ENCODE results near the gene C1orf122. TPM values are rescaled to one million over a fixed set of nuclear protein-coding genes. Genes with fewer than 3 reads are reported as not detected.

Gene C1orf122
- total RNA-seq, 1 experiment from 2014 or later, result 77.2 TPM

DNA sequence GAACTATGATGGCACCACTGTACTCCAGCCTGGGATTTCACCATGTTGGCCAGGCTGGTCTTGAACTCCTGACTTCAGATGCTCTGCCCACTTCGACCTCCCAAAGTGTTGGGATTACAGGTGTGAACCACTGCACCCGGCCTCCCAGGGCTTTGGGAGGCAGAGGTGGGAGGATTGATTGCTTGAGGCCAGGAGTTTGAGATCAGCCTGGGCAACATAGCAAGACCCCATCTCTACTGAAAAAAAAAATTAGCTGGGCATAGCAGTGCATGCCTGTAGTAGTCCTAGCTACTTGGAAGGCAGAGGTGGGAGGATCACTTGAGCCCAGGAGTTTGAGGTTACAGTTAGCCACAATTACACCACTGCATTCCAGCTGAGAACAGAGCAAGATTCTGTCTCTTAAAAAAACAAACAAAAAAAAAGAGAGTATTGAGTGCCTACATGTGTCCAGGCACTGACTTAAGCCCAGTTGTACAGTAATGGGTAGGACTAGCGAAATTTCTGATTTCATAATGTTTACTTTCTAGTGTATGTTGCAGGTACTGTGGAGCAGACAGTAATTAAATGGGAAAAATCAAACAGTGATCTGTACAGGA is 9.7 kb upstream of the C1orf122 start:
- intact Hi-C loops (cut with micrococcal nuclease; ENCODE audit: unreplicated experiment), result no loop called here
- H3K9me3 ChIP-seq (ENCODE audit: control insufficient read depth, insufficient read depth, low read depth, low read length), result no peaks in the 10 kb centered on the region
- in situ Hi-C loops (cut with HindIII; ENCODE audit: low pct_unique_long_range_greater_than_20kb, low sequenced_read_pairs), result no loop called here
- 0 out of 2 replicates have a peak, but pooled peaks cover 2% of the 10 kb centered on the region for H3K4me1 ChIP-seq (ENCODE audit: control insufficient read depth, insufficient read depth, low read length)
- no TSS peak for BruUV-seq (replicated peaks)
- H3K27me3 ChIP-seq (ENCODE audit: control insufficient read depth, insufficient read depth, low read length), result no peaks in the 10 kb centered on the region
- ChIA-PET CTCF (no interaction called here), POLR2A (interaction anchor here (0.6 to 1.5 kb wide), 2 partner anchors 10 to 62 kb away, joined by 3 to 6 read pairs; partner anchors contain the start of genes C1orf122 and YRDC)
- ATAC-seq (no peak), DNase-seq (ENCODE audit: low read depth, low spot score) (no peak)
- H3K36me3 ChIP-seq (ENCODE audit: control insufficient read depth, insufficient read depth, low read length), result no peaks in the 10 kb centered on the region
- TF ChIP-seq SIN3A (IDR thresholded peaks at IDR 0.05; ENCODE audit: borderline replicate concordance, insufficient read depth, low read depth, low read length) (no peak), POLR2AphosphoS5 (IDR thresholded peaks at IDR 0.05; ENCODE audit: low read depth, low read length) (no peak), TCF7L2 (IDR thresholded peaks at IDR 0.05; ENCODE audit: low read depth, low read length) (no peak)
- TF ChIP-seq, protein P1, sequence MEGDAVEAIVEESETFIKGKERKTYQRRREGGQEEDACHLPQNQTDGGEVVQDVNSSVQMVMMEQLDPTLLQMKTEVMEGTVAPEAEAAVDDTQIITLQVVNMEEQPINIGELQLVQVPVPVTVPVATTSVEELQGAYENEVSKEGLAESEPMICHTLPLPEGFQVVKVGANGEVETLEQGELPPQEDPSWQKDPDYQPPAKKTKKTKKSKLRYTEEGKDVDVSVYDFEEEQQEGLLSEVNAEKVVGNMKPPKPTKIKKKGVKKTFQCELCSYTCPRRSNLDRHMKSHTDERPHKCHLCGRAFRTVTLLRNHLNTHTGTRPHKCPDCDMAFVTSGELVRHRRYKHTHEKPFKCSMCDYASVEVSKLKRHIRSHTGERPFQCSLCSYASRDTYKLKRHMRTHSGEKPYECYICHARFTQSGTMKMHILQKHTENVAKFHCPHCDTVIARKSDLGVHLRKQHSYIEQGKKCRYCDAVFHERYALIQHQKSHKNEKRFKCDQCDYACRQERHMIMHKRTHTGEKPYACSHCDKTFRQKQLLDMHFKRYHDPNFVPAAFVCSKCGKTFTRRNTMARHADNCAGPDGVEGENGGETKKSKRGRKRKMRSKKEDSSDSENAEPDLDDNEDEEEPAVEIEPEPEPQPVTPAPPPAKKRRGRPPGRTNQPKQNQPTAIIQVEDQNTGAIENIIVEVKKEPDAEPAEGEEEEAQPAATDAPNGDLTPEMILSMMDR (IDR thresholded peaks at IDR 0.05), result no peak
- TF ChIP-seq, protein P2, sequence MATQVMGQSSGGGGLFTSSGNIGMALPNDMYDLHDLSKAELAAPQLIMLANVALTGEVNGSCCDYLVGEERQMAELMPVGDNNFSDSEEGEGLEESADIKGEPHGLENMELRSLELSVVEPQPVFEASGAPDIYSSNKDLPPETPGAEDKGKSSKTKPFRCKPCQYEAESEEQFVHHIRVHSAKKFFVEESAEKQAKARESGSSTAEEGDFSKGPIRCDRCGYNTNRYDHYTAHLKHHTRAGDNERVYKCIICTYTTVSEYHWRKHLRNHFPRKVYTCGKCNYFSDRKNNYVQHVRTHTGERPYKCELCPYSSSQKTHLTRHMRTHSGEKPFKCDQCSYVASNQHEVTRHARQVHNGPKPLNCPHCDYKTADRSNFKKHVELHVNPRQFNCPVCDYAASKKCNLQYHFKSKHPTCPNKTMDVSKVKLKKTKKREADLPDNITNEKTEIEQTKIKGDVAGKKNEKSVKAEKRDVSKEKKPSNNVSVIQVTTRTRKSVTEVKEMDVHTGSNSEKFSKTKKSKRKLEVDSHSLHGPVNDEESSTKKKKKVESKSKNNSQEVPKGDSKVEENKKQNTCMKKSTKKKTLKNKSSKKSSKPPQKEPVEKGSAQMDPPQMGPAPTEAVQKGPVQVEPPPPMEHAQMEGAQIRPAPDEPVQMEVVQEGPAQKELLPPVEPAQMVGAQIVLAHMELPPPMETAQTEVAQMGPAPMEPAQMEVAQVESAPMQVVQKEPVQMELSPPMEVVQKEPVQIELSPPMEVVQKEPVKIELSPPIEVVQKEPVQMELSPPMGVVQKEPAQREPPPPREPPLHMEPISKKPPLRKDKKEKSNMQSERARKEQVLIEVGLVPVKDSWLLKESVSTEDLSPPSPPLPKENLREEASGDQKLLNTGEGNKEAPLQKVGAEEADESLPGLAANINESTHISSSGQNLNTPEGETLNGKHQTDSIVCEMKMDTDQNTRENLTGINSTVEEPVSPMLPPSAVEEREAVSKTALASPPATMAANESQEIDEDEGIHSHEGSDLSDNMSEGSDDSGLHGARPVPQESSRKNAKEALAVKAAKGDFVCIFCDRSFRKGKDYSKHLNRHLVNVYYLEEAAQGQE (IDR thresholded peaks at IDR 0.05; ENCODE audit: insufficient read depth in 1 of 2, low read depth in 2 of 2, low read length in 1 of 2), result no peak
- H3K4me3 ChIP-seq (ENCODE audit: low read depth in 2 of 2, low read length in 2 of 2), result no peak overlapping the region
- no peak overlapping the region for H3K27ac ChIP-seq (ENCODE audit: low read length)

DNA sequence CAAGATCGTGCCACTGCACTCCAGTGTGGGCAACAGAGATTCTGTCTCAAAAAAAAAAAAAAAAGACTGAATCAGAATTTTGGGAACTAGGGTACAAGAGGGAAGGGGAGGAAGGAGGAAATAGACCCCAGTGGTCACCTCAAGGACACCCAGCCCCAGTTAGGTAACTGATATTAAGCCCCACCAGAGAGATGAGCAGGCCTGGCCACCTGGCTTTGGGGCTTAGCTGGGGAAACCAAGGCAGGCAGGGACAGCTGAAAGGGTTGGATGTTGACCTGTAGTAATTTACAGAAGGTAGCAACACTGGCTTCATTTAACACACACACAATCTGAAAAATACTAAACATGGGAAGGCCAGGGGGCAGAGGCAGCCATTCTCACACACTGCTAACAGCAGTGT is 5.2 kb upstream of the C1orf122 start:
- peaks cover 9% of the 10 kb centered on the region for H3K4me1 ChIP-seq (ENCODE audit: control insufficient read depth, insufficient read depth, low read length)
- intact Hi-C loops (cut with micrococcal nuclease; ENCODE audit: unreplicated experiment) (no loop called here), in situ Hi-C loops (cut with HindIII; ENCODE audit: low pct_unique_long_range_greater_than_20kb, low sequenced_read_pairs) (no loop called here)
- TF ChIP-seq POLR2AphosphoS5 (IDR thresholded peaks at IDR 0.05; ENCODE audit: low read depth, low read length) (no peak), SIN3A (IDR thresholded peaks at IDR 0.05; ENCODE audit: borderline replicate concordance, insufficient read depth, low read depth, low read length) (no peak), TCF7L2 (IDR thresholded peaks at IDR 0.05; ENCODE audit: low read depth, low read length) (no peak)
- TF ChIP-seq, protein P1 (IDR thresholded peaks at IDR 0.05), result no peak
- TF ChIP-seq, protein P2 (IDR thresholded peaks at IDR 0.05; ENCODE audit: insufficient read depth in 1 of 2, low read depth in 2 of 2, low read length in 1 of 2), result no peak
- no peaks in the 10 kb centered on the region for H3K9me3 ChIP-seq (ENCODE audit: control insufficient read depth, insufficient read depth, low read depth, low read length)
- ATAC-seq (no peak), DNase-seq (ENCODE audit: low read depth, low spot score) (no peak)
- no peaks in the 10 kb centered on the region for H3K27me3 ChIP-seq (ENCODE audit: control insufficient read depth, insufficient read depth, low read length)
- peaks cover 25% of the 10 kb centered on the region for H3K36me3 ChIP-seq (ENCODE audit: control insufficient read depth, insufficient read depth, low read length)
- BruUV-seq (replicated peaks), result no TSS peak
- no peak overlapping the region for H3K27ac ChIP-seq (ENCODE audit: low read length)
- CTCF ChIA-PET, result no interaction called here
- H3K4me3 ChIP-seq (ENCODE audit: low read depth in 2 of 2, low read length in 2 of 2), result no peak overlapping the region
- POLR2A ChIA-PET, result no interaction called here

Measured in Panc1 (cell line).